ENCODE results near the gene KIAA0232.

GRCh38 chr4:6920171-6920570 lies 137.6 kb downstream of the KIAA0232 start:
- TF ChIP-seq HDAC2 (IDR thresholded peaks at IDR 0.05; ENCODE audit: borderline replicate concordance in 1 of 2, low read depth in 2 of 2, low read length in 2 of 2) (no peak), EZH2 (IDR thresholded peaks at IDR 0.05; ENCODE audit: low read depth, low read length, severe bottlenecking) (no peak), CEBPB (IDR thresholded peaks at IDR 0.05; ENCODE audit: low read depth, low read length) (no peak), EGR1 (IDR thresholded peaks at IDR 0.05; ENCODE audit: borderline replicate concordance, low read depth, low read length) (no peak), SUZ12 (IDR thresholded peaks at IDR 0.05; ENCODE audit: low read length) (no peak), MAX (IDR thresholded peaks at IDR 0.05) (no peak)

Data from H1 (cell line).